DOHH2 (cell line): Measurements from ENCODE around the gene HES2.

Source experiments
- H3F3A ChIP-seq: fragments of 200-600 bp; sonication (generic), shearing (Covaris generic); 2 replicates; pipeline ENCODE4 v1.6.0; 2016; ENCODE audit warnings: antibody characterized with exemption, mild to moderate bottlenecking; ENCODE audit not compliant: control insufficient read depth, insufficient read depth
- H3K27ac ChIP-seq: fragments of 200-600 bp; sonication (generic); 2 replicates; pipeline ENCODE4 v1.5.1; 2014; ENCODE audit warnings: low read depth, mild to moderate bottlenecking, low read length, moderate library complexity
- H3K27me3 ChIP-seq: fragments of 200-600 bp; sonication (generic); 2 replicates; pipeline ENCODE4 v1.6.1; 2014; ENCODE audit warnings: mild to moderate bottlenecking, low read length, mixed read lengths; ENCODE audit not compliant: control insufficient read depth
- H3K36me3 ChIP-seq: fragments of 200-600 bp; sonication (generic); 2 replicates; pipeline ENCODE4 v1.6.1; 2014; ENCODE audit warnings: mild to moderate bottlenecking, low read length, moderate library complexity, mixed read lengths; ENCODE audit not compliant: control insufficient read depth
- H3K4me1 ChIP-seq: fragments of 200-600 bp; sonication (generic); 2 replicates; pipeline ENCODE4 v1.6.1; 2014; ENCODE audit warnings: mild to moderate bottlenecking, low read length, mixed read lengths; ENCODE audit not compliant: control insufficient read depth
- H3K4me2 ChIP-seq: fragments of 200-600 bp; sonication (generic); 2 replicates; pipeline ENCODE4 v1.6.0; 2014; ENCODE audit warnings: mild to moderate bottlenecking, low read length, moderate library complexity
- H3K4me3 ChIP-seq: fragments of 200-600 bp; sonication (generic); 2 replicates; pipeline ENCODE4 v1.5.1; 2014; ENCODE audit warnings: mild to moderate bottlenecking, low read length, mixed read lengths
- H3K79me2 ChIP-seq: fragments of 200-600 bp; sonication (generic); 2 replicates; pipeline ENCODE4 v1.6.1; 2014; ENCODE audit warnings: mild to moderate bottlenecking, low read length, mixed read lengths; ENCODE audit not compliant: control insufficient read depth
- H3K9me2 ChIP-seq: fragments of 200-600 bp; sonication (generic); replicated peaks from 2 replicates; pipeline ENCODE4 v1.6.1; 2014; ENCODE audit warnings: mild to moderate bottlenecking, low read length, mixed read lengths; ENCODE audit not compliant: control insufficient read depth
- H3K9me3 ChIP-seq: fragments of 200-600 bp; sonication (generic); 2 replicates; pipeline ENCODE4 v1.6.1; 2014; ENCODE audit warnings: antibody characterized with exemption, low read length, mixed read lengths; ENCODE audit not compliant: control insufficient read depth, insufficient read depth
- H4K20me1 ChIP-seq: fragments of 200-600 bp; sonication (generic); 2 replicates; pipeline ENCODE4 v1.6.0; 2014; ENCODE audit warnings: low read depth, mild to moderate bottlenecking, antibody characterized with exemption, low read length, moderate library complexity; ENCODE audit not compliant: control insufficient read depth, insufficient read depth
- EZH2phosphoT487 ChIP-seq: fragments of 200-600 bp; sonication (generic); IDR thresholded peaks from 2 replicates; pipeline ENCODE4 v1.6.1; 2017; ENCODE audit warnings: borderline replicate concordance, mild to moderate bottlenecking, antibody characterized with exemption, low read length, moderate library complexity, mixed read lengths
- TF ChIP-seq, protein P1 (sequence below): fragments of 200-600 bp; sonication (generic); IDR thresholded peaks from one replicate; pipeline ENCODE4 v1.5.1; 2014; ENCODE audit warnings: antibody characterized with exemption, mild to moderate bottlenecking, low read depth, low read length; ENCODE audit not compliant: poor library complexity, severe bottlenecking

HES2 gene

DNA sequence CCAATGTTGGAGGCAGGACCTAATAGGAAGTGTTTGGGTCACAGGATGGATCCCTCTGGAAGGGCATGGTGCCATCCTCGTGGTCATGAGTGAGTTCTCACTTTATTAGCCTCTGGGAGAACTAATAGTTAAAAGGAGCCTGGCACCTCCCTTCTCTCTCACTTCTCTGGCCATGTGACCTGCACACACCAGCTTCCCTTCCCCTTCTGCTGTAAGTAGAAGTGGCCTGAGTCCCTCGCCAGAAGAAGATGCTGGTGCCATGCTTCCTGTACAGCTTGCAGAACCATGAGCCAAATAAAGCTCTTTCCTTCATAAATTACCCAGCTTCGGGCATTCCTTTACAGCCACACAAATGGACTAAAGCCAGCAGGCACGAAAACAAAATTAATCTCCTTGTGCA is 49.7 kb downstream of the HES2 start:
- H3K9me2 ChIP-seq: no peaks in the 10 kb centered on the region
- H3K4me2 ChIP-seq: no peak overlapping the region
- no peaks in the 10 kb centered on the region for H3K4me1 ChIP-seq
- peaks cover 16% of the 10 kb centered on the region; the same call in 1 of the 2 replicates for H3K9me3 ChIP-seq
- H3K27me3 ChIP-seq: no peaks in the 10 kb centered on the region
- peaks cover 7% of the 10 kb centered on the region; the same call in 1 of the 2 replicates for H3K36me3 ChIP-seq
- TF ChIP-seq, protein P1, sequence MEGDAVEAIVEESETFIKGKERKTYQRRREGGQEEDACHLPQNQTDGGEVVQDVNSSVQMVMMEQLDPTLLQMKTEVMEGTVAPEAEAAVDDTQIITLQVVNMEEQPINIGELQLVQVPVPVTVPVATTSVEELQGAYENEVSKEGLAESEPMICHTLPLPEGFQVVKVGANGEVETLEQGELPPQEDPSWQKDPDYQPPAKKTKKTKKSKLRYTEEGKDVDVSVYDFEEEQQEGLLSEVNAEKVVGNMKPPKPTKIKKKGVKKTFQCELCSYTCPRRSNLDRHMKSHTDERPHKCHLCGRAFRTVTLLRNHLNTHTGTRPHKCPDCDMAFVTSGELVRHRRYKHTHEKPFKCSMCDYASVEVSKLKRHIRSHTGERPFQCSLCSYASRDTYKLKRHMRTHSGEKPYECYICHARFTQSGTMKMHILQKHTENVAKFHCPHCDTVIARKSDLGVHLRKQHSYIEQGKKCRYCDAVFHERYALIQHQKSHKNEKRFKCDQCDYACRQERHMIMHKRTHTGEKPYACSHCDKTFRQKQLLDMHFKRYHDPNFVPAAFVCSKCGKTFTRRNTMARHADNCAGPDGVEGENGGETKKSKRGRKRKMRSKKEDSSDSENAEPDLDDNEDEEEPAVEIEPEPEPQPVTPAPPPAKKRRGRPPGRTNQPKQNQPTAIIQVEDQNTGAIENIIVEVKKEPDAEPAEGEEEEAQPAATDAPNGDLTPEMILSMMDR: no peak
- no peak for TF ChIP-seq EZH2phosphoT487
- no peaks in the 10 kb centered on the region for H4K20me1 ChIP-seq
- peaks cover 56% of the 10 kb centered on the region for H3K79me2 ChIP-seq
- H3K4me3 ChIP-seq: no peak overlapping the region
- H3F3A ChIP-seq: no peaks in the 10 kb centered on the region
- H3K27ac ChIP-seq: no peak overlapping the region

DNA sequence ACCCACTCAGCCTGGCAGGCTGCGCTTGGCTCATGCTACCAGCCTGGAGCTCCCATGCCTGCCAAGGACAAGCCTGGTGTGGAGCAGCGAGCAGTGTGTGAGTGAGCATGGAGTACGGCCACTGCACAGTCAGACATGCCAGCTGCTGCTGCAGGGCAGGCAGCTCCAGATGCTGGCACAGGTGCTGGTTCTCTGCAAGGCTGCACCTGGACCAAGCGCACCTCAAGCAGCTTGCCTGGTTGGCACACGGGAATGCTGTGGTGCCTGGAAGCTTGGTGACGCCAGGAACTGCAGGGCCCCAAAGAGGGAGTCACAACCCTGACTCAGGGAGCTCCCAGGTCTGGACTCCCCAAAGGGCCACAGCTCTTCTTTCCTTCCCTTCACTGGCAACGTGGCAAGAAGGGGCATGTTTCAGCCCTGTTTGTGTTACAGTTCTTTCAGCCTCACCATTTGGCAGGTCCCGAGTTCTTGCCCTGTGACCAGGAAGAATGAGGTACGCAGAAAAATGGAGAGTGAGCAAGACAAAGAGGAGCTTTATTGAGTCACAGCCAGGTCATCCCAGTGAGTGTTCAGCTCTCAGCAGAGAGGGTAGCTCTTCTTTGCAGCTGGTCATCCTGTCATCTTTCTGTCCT is 52.2 kb downstream of the HES2 start:
- no peak overlapping the region for H3K4me3 ChIP-seq
- H3K9me2 ChIP-seq: no peaks in the 10 kb centered on the region
- peaks cover 37% of the 10 kb centered on the region for H3K79me2 ChIP-seq
- no peaks in the 10 kb centered on the region for H3K4me1 ChIP-seq
- no peaks in the 10 kb centered on the region for H3F3A ChIP-seq
- H3K27me3 ChIP-seq: no peaks in the 10 kb centered on the region
- peaks cover 7% of the 10 kb centered on the region; the same call in 1 of the 2 replicates for H3K36me3 ChIP-seq
- H3K9me3 ChIP-seq: peaks cover 16% of the 10 kb centered on the region; the same call in 1 of the 2 replicates
- H4K20me1 ChIP-seq: peaks cover 3% of the 10 kb centered on the region; the same call in 1 of the 2 replicates
- H3K4me2 ChIP-seq: no peak overlapping the region
- no peak overlapping the region for H3K27ac ChIP-seq
- TF ChIP-seq, protein P1: no peak
- no peak for TF ChIP-seq EZH2phosphoT487

GRCh38 chr1:6365047-6365446 is 54.7 kb downstream of the HES2 start:
- TF ChIP-seq EZH2phosphoT487: no peak
- TF ChIP-seq, protein P1: no peak
- no peaks in the 10 kb centered on the region for H3F3A ChIP-seq
- H3K79me2 ChIP-seq: peaks cover 41% of the 10 kb centered on the region
- H3K9me3 ChIP-seq: peaks cover 16% of the 10 kb centered on the region; the same call in 1 of the 2 replicates
- no peaks in the 10 kb centered on the region for H3K4me1 ChIP-seq
- no peak overlapping the region for H3K4me2 ChIP-seq
- peaks cover 3% of the 10 kb centered on the region; the same call in 1 of the 2 replicates for H4K20me1 ChIP-seq
- no peaks in the 10 kb centered on the region for H3K9me2 ChIP-seq
- H3K27me3 ChIP-seq: no peaks in the 10 kb centered on the region
- no peak overlapping the region for H3K4me3 ChIP-seq
- H3K27ac ChIP-seq: no peak overlapping the region
- peaks cover 7% of the 10 kb centered on the region; the same call in 1 of the 2 replicates for H3K36me3 ChIP-seq
